Measurements from ENCODE around the gene NUP153.

Gene NUP153

GRCh38 chr6:17719323-17720041 is 12.8 kb upstream of the NUP153 start:
- TF ChIP-seq GATA2 (IDR thresholded peaks at IDR 0.05; ENCODE audit: low read depth, low read length): no peak
- TF ChIP-seq GATA3 (IDR thresholded peaks at IDR 0.05; ENCODE audit: low read depth, low read length): no peak

DNA sequence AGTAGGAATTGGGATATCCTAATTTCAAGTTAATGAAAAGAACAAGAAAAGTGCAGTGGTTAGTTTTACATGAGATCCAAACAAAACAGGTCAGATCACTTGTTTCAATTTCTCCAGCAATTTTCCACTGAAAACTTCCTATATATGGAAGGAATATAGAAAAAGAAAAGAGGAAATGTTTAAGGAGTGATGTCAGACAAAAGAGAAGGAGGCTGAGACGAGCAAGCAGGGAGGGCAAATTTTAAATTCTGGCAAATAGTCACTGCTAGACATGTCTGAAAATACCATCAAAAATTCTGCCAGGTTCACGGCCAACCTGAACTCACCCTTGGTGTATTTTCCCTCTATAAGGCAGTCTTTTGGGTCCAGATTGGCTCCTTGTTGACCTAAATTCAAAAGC is 9.5 kb upstream of the NUP153 start:
- TF ChIP-seq GATA2 (IDR thresholded peaks at IDR 0.05; ENCODE audit: low read depth, low read length) (no peak), GATA3 (IDR thresholded peaks at IDR 0.05; ENCODE audit: low read depth, low read length) (no peak)

GRCh38 chr6:17714879-17715851 is 8.4 kb upstream of the NUP153 start:
- TF ChIP-seq GATA3 (IDR thresholded peaks at IDR 0.05; ENCODE audit: low read depth, low read length) (no peak), GATA2 (IDR thresholded peaks at IDR 0.05; ENCODE audit: low read depth, low read length) (no peak)

GRCh38 chr6:17714177-17714576 is 7.5 kb upstream of the NUP153 start:
- TF ChIP-seq GATA3 (IDR thresholded peaks at IDR 0.05; ENCODE audit: low read depth, low read length): no peak
- TF ChIP-seq GATA2 (IDR thresholded peaks at IDR 0.05; ENCODE audit: low read depth, low read length): no peak

DNA sequence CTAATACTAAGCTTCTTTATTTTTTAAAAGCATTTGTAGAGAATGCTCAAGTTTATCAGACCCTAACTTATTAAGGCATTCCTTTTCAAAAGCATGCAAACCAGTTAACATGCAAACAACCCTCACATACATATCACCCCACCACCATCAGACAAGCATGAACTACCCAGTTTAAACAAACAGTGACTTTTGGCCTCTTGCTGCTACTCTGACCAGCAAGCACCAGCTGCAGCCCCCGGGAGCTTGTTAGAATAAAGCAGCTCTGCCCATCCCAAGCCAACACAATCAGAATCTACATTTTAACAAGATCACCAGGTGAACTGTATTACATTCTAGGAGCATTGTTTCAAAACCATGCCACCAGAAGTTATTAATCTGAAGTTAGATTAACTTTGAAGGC is 5.9 kb upstream of the NUP153 start:
- TF ChIP-seq GATA3 (IDR thresholded peaks at IDR 0.05; ENCODE audit: low read depth, low read length) (no peak), GATA2 (IDR thresholded peaks at IDR 0.05; ENCODE audit: low read depth, low read length) (no peak)

- TF ChIP-seq GATA2 (IDR thresholded peaks at IDR 0.05; ENCODE audit: low read depth, low read length) (no peak), GATA3 (IDR thresholded peaks at IDR 0.05; ENCODE audit: low read depth, low read length) (no peak)
These were observed 3.6 kb upstream of the NUP153 start for GRCh38 chr6:17710331-17710730.

DNA sequence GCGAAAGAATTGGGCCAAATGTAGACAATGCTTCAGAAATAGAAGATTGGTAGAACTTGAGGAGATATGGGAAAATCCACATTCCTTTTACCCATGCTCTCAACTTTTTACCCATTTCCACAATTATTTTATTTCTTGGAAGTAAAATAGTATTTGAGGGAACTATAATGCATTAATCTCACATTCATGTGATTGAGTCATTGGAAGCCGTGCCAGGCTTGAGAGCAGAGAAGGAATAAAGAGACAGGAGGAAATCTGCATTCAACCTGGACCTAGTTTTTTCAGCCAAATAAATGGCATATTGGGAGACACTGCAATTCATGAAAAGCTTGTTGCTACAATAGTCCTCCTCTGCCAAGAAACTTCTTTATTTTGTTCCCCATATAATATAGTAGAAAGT is 2.8 kb upstream of the NUP153 start:
- no peak for TF ChIP-seq GATA2 (IDR thresholded peaks at IDR 0.05; ENCODE audit: low read depth, low read length)
- TF ChIP-seq GATA3 (IDR thresholded peaks at IDR 0.05; ENCODE audit: low read depth, low read length): no peak

GRCh38 chr6:17707371-17707651 is 586 bp upstream of the NUP153 start:
- TF ChIP-seq GATA2 (IDR thresholded peaks at IDR 0.05; ENCODE audit: low read depth, low read length) (no peak), GATA3 (IDR thresholded peaks at IDR 0.05; ENCODE audit: low read depth, low read length) (no peak)

GRCh38 chr6:17705778-17706579 is 746 bp downstream of the NUP153 start:
- TF ChIP-seq GATA2 (IDR thresholded peaks at IDR 0.05; ENCODE audit: low read depth, low read length): no peak
- no peak for TF ChIP-seq GATA3 (IDR thresholded peaks at IDR 0.05; ENCODE audit: low read depth, low read length)

DNA sequence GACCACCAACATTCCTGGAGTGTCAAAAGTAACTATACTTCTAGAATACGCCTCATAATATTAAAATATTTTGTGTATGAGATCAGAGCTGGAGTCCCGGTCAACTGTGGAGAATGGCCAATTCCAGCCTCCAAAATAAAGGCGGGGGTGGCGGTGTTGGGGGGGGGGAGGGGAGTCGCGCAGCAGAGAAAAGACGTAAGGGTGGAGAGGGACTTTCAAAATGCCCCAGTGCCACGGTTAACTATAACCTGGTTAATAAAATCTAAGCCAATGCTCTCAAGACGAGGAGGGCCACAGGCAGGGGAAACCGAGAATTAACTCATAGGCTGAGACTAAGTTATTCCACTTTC is 1.3 kb downstream of the NUP153 start:
- TF ChIP-seq GATA2 (IDR thresholded peaks at IDR 0.05; ENCODE audit: low read depth, low read length) (no peak), GATA3 (IDR thresholded peaks at IDR 0.05; ENCODE audit: low read depth, low read length) (no peak)

DNA sequence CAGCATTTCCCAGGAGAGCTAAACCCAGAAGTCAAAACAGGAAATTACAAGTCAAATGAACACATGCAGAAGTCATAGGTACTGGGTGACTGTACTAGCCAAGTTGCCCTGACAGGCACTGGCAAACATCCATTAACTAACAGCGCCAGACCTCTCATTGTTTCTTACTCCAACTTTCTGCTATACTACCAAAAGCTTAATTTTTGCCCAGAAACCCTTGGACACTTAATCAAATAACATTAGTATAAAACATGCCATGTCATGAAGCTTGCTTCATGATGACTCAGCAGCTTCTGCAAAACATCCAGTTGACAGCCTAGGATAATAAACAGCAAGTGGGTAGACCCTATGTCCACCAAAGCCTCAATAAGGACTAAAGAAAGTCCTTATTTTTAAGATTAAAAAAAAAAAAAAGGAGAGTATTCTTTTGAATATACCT is 3.5 kb downstream of the NUP153 start:
- TF ChIP-seq GATA3 (IDR thresholded peaks at IDR 0.05; ENCODE audit: low read depth, low read length): no peak
- no peak for TF ChIP-seq GATA2 (IDR thresholded peaks at IDR 0.05; ENCODE audit: low read depth, low read length)

DNA sequence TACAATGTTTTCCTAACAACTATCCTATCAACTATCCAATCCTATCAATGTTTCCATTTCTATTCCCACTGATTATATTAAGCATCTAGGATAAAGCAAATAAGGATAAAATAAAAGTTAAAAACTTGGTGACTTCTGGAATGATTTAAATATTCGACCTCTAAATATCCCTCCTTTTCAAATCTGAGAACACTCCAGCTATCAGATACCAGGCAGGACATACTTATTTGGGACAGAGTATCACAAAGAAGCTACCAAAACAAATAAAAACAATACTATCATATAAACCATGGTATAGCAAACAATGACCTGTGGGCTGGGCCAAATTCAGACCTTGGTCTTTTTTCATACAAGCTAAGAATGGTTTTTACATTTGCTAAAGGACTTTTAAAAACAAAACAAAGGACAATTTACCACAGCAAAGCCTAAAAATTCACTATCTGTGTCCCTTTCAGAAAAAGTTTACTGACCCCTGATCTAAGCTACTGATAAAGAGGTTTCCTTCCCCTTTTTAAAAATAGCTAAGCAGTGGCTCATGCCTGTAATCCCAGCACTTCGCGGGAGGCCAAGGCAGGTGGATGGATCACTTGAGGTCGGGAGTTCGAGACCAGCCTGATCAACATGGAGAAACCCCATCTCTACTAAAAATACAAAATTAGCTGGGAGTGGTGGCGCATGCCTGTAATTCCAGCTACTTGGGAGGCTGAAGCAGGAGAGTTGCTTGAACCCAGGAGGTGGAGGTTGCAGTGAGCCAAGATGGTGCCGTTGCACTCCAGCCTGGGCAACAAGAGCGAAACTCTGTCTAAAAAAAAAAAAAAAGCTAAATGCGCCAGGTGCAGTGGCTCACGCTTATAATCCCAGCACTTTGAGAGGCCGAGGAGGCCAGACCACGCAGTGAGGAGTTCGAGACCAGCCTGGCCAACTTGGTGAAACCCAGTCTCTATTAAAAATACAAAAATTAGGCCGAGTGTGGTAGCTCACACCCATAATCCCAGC is 6.0 kb downstream of the NUP153 start:
- TF ChIP-seq GATA3 (IDR thresholded peaks at IDR 0.05; ENCODE audit: low read depth, low read length): no peak
- TF ChIP-seq GATA2 (IDR thresholded peaks at IDR 0.05; ENCODE audit: low read depth, low read length): no peak

GRCh38 chr6:17691925-17692538 is 14.7 kb downstream of the NUP153 start:
- TF ChIP-seq GATA2 (IDR thresholded peaks at IDR 0.05; ENCODE audit: low read depth, low read length): no peak
- no peak for TF ChIP-seq GATA3 (IDR thresholded peaks at IDR 0.05; ENCODE audit: low read depth, low read length)
